CD4-positive, alpha-beta memory T cell (primary cell): ENCODE measurements around the gene DUS4L. TPM values are rescaled to one million over a fixed set of nuclear protein-coding genes. Genes with fewer than 3 reads are reported as not detected.

Experiments used
- CTCF ChIA-PET: fragments of 350-600 bp; sonication (Branson Sonifier 250); formaldehyde crosslinking; loops from one replicate; lab custom pipeline; 2021; ENCODE audit warnings: inconsistent platforms; ENCODE audit not compliant: partially characterized antibody; lab: Charles Lee
- POLR2A ChIA-PET: fragments of 350-600 bp; sonication (Branson Sonifier 250); formaldehyde crosslinking; loops from one replicate; lab custom pipeline; 2021; ENCODE audit not compliant: partially characterized antibody; lab: Charles Lee
- DNase-seq, 5 donors: peaks; one replicate each; pipeline versions ENCODE4 v3.0.0 to v3.0.0-alpha.2; 2020 to 2022; ENCODE audit warnings: mixed read lengths in 1 of 5
- H3K27ac ChIP-seq: one replicate; pipeline ENCODE4 v1.7.0; 2013; ENCODE audit warnings: low read depth, low read length
- H3K27me3 ChIP-seq: 2 replicates; pipeline ENCODE4 v1.7.0; 2013; ENCODE audit warnings: mild to moderate bottlenecking, low read length, moderate library complexity; ENCODE audit not compliant: insufficient read depth
- H3K36me3 ChIP-seq: 2 replicates; pipeline ENCODE4 v1.7.0; 2013; ENCODE audit warnings: mild to moderate bottlenecking, low read length, moderate library complexity; ENCODE audit not compliant: insufficient read depth
- H3K4me1 ChIP-seq: 2 replicates; pipeline ENCODE4 v1.7.0; 2013; ENCODE audit warnings: mild to moderate bottlenecking, low read length, moderate library complexity; ENCODE audit not compliant: insufficient read depth
- H3K4me3 ChIP-seq, 2 donors: one replicate each; pipeline ENCODE4 v1.7.0; 2013; ENCODE audit warnings: low read length in 2 of 2, mild to moderate bottlenecking in 1 of 2
- H3K9me3 ChIP-seq, 2 donors: one replicate each; pipeline ENCODE4 v1.7.0; 2013; ENCODE audit warnings: low read length in 2 of 2, control low read depth in 1 of 2; ENCODE audit not compliant: control insufficient read depth in 1 of 2
- H3K27ac Mint-ChIP-seq, 7 donors: one replicate each; pipeline ENCODE4 v1.8.0; 2020 to 2021; ENCODE audit warnings: mixed read lengths in 7 of 7, mild to moderate bottlenecking in 6 of 7, inconsistent platforms in 3 of 7, moderate library complexity in 3 of 7
- H3K27me3 Mint-ChIP-seq, 2 donors: one replicate each; pipeline ENCODE4 v1.8.0; 2020 to 2021; ENCODE audit warnings: mixed read lengths in 2 of 2
- H3K36me3 Mint-ChIP-seq, 2 donors: one replicate each; pipeline ENCODE4 v1.8.0; 2020 to 2021; ENCODE audit warnings: mixed read lengths in 2 of 2, inconsistent platforms in 1 of 2, mild to moderate bottlenecking in 1 of 2
- H3K4me1 Mint-ChIP-seq, 4 donors: one replicate each; pipeline ENCODE4 v1.8.0; 2020 to 2021; ENCODE audit warnings: mixed read lengths in 4 of 4, mild to moderate bottlenecking in 1 of 4
- H3K4me3 Mint-ChIP-seq, 8 donors: one replicate each; pipeline ENCODE4 v1.8.0; 2020 to 2021; ENCODE audit warnings: mixed read lengths in 8 of 8, mild to moderate bottlenecking in 7 of 8, moderate library complexity in 6 of 8, inconsistent platforms in 3 of 8
- H3K9me3 Mint-ChIP-seq, 8 donors: one replicate each; pipeline ENCODE4 v1.8.0; 2020 to 2021; ENCODE audit warnings: mixed read lengths in 8 of 8, mild to moderate bottlenecking in 5 of 8, inconsistent platforms in 3 of 8, moderate library complexity in 1 of 8
- intact Hi-C: fragments of 100-400 bp; cut with micrococcal nuclease; formaldehyde crosslinking; loops from one replicate; pipeline ENCODE4 v1.15.1; 2023
- polyA plus RNA-seq, 2 donors: library from polyadenylated mRNA; unstranded; fragments of 300-500 nt; fragmentation: Illumina TruSeq; gene quantifications; one replicate each; pipeline ENCODE4 v1.2.3, GENCODE V29; 2021
- total RNA-seq, 2 experiments: library from RNA; stranded (reverse); gene quantifications; one replicate each; pipeline ENCODE4 v1.2.3, GENCODE V29; 2021

Gene DUS4L
- total and polyA plus RNA-seq, 4 experiments from 2014 or later: 4.6 to 11.3 (median 7.9) TPM

GRCh38 chr7:107613948-107614347 is 50.2 kb downstream of the DUS4L start:
- Histone ChIP-seq H3K27me3 (no peaks in the 10 kb centered on the region), H3K27ac (no peak overlapping the region), H3K9me3 (no peaks in the 10 kb centered on the region), H3K4me1 (no peaks in the 10 kb centered on the region), H3K36me3 (peaks cover 3% of the 10 kb centered on the region), H3K4me3 (no peak overlapping the region)
- Mint-ChIP-seq H3K9me3 (no peaks in the 10 kb centered on the region), H3K36me3 (peaks cover 30 to 44% of the 10 kb centered on the region in 2 donors), H3K4me3 (no peak overlapping the region), H3K27me3 (no peaks in the 10 kb centered on the region), H3K4me1 (no peaks in the 10 kb centered on the region), H3K27ac (no peak overlapping the region)
- CTCF ChIA-PET: no interaction called here
- POLR2A ChIA-PET: no interaction called here
- no peak for DNase-seq
- intact Hi-C loops: no loop called here

DNA sequence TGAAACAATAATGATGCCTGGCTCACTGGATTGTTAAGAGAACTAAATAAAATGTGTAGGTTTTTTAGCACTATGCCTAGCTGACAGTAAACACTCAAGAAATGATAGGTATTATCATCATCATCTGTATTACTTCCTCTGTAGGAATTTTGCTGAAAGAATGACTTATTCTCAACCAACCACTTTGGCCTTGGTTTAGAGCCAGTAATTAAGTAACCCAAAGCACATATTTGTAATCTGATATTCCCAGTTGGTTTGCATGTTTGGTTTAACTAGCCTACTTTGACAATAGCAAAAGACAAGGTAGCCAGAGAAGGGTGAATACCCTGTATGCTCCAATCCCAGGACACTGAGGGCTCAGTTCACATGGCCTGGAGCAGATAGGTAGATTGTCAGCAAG is 50.7 kb downstream of the DUS4L start:
- Mint-ChIP-seq H3K4me3 (no peak overlapping the region), H3K4me1 (no peaks in the 10 kb centered on the region), H3K36me3 (peaks cover 30 to 41% of the 10 kb centered on the region in 2 donors), H3K27me3 (no peaks in the 10 kb centered on the region), H3K9me3 (no peaks in the 10 kb centered on the region), H3K27ac (no peak overlapping the region)
- POLR2A ChIA-PET: no interaction called here
- peaks cover 3% of the 10 kb centered on the region for H3K36me3 ChIP-seq
- H3K9me3 ChIP-seq: no peaks in the 10 kb centered on the region
- intact Hi-C loops: no loop called here
- CTCF ChIA-PET: no interaction called here
- no peak overlapping the region for H3K4me3 ChIP-seq
- H3K4me1 ChIP-seq: no peaks in the 10 kb centered on the region
- H3K27me3 ChIP-seq: no peaks in the 10 kb centered on the region
- no peak for DNase-seq
- H3K27ac ChIP-seq: no peak overlapping the region

- H3K36me3 ChIP-seq: peaks cover 3% of the 10 kb centered on the region
- POLR2A ChIA-PET: no interaction called here
These were observed 52.3 kb downstream of the DUS4L start for GRCh38 chr7:107615910-107616680.

GRCh38 chr7:107622429-107622828 is 58.7 kb downstream of the DUS4L start:
- Histone ChIP-seq H3K27ac (no peak overlapping the region), H3K36me3 (no peaks in the 10 kb centered on the region), H3K27me3 (no peaks in the 10 kb centered on the region), H3K4me3 (no peak overlapping the region), H3K9me3 (no peaks in the 10 kb centered on the region), H3K4me1 (no peaks in the 10 kb centered on the region)
- Mint-ChIP-seq H3K36me3 (peaks cover 3 to 6% of the 10 kb centered on the region in 2 donors), H3K4me1 (no peaks in the 10 kb centered on the region), H3K4me3 (no peak overlapping the region), H3K27ac (no peak overlapping the region), H3K9me3 (peaks cover 0 to 4% (median 0%) of the 10 kb centered on the region in 8 donors), H3K27me3 (no peaks in the 10 kb centered on the region)
- ChIA-PET CTCF (no interaction called here), POLR2A (no interaction called here)
- no peak for DNase-seq
- intact Hi-C loops: no loop called here

More at GRCh38 chr7:107615910-107616680, 52.3 kb downstream of the DUS4L start:
- H3K27ac ChIP-seq: no peak overlapping the region
- CTCF ChIA-PET: no interaction called here
- intact Hi-C loops: no loop called here
- no peaks in the 10 kb centered on the region for H3K27me3 Mint-ChIP-seq
- H3K4me3 Mint-ChIP-seq: no peak overlapping the region
- H3K4me1 ChIP-seq: no peaks in the 10 kb centered on the region
- peaks cover 34% of the 10 kb centered on the region in 2 donors for H3K36me3 Mint-ChIP-seq
- DNase-seq: no peak
- H3K27ac Mint-ChIP-seq: peak overlapping the region in 1 of 7 donors; percentile 61
- H3K27me3 ChIP-seq: no peaks in the 10 kb centered on the region
- H3K4me3 ChIP-seq: no peak overlapping the region
- H3K9me3 ChIP-seq: no peaks in the 10 kb centered on the region
- H3K9me3 Mint-ChIP-seq: no peaks in the 10 kb centered on the region
- no peaks in the 10 kb centered on the region for H3K4me1 Mint-ChIP-seq

GRCh38 chr7:107622894-107623293 is 59.1 kb downstream of the DUS4L start:
- no peaks in the 10 kb centered on the region for H3K27me3 ChIP-seq
- DNase-seq: no peak
- H3K36me3 ChIP-seq: no peaks in the 10 kb centered on the region
- H3K4me3 Mint-ChIP-seq: no peak overlapping the region
- H3K9me3 ChIP-seq: no peaks in the 10 kb centered on the region
- ChIA-PET CTCF (no interaction called here), POLR2A (no interaction called here)
- peaks cover 0 to 4% (median 0%) of the 10 kb centered on the region in 8 donors for H3K9me3 Mint-ChIP-seq
- H3K4me1 ChIP-seq: no peaks in the 10 kb centered on the region
- no peak overlapping the region for H3K27ac ChIP-seq
- no peak overlapping the region for H3K27ac Mint-ChIP-seq
- H3K4me3 ChIP-seq: no peak overlapping the region
- peaks cover 6 to 8% of the 10 kb centered on the region in 2 donors for H3K36me3 Mint-ChIP-seq
- H3K4me1 Mint-ChIP-seq: no peaks in the 10 kb centered on the region
- intact Hi-C loops: no loop called here
- no peaks in the 10 kb centered on the region for H3K27me3 Mint-ChIP-seq

- no peaks in the 10 kb centered on the region for H3K36me3 ChIP-seq
- Mint-ChIP-seq H3K9me3 (peaks cover 0 to 4% (median 0%) of the 10 kb centered on the region in 8 donors), H3K27ac (no peak overlapping the region), H3K27me3 (no peaks in the 10 kb centered on the region), H3K4me1 (no peaks in the 10 kb centered on the region), H3K4me3 (peak overlapping the region in 1 of 8 donors; percentile 26), H3K36me3 (peaks cover 4 to 33% of the 10 kb centered on the region in 2 donors)
- H3K4me1 ChIP-seq: no peaks in the 10 kb centered on the region
- CTCF ChIA-PET: no interaction called here
- intact Hi-C loops: no loop called here
- POLR2A ChIA-PET: no interaction called here
- H3K27ac ChIP-seq: no peak overlapping the region
- H3K4me3 ChIP-seq: no peak overlapping the region
- no peaks in the 10 kb centered on the region for H3K9me3 ChIP-seq
- no peaks in the 10 kb centered on the region for H3K27me3 ChIP-seq
- DNase-seq: no peak
These were observed 63.2 kb downstream of the DUS4L start for GRCh38 chr7:107627002-107627401.
